Glomerular endothelial cell (primary cell): ENCODE measurements around the gene UBR2. TPM values are rescaled to one million over a fixed set of nuclear protein-coding genes. Genes with fewer than 3 reads are reported as not detected.
"Not testable (repeated sequence)": the region's sequence is repeated elsewhere in the genome, so short reads cannot be mapped to it uniquely, and the experiment has no call there.

Source experiments
- DNase-seq: peaks from one replicate; pipeline ENCODE4 v3.0.0-alpha.2; 2011; ENCODE audit warnings: low read depth, low spot score; ENCODE audit errors: extremely low read depth
- total RNA-seq: library from RNA; depleted of rRNA; stranded (reverse); fragments of >200 nt; gene quantifications from 2 replicates; pipeline ENCODE4 v1.2.3, GENCODE V29; 2015

UBR2 gene
- total RNA-seq, 1 donor from 2014 or later: 17.4 TPM

DNA sequence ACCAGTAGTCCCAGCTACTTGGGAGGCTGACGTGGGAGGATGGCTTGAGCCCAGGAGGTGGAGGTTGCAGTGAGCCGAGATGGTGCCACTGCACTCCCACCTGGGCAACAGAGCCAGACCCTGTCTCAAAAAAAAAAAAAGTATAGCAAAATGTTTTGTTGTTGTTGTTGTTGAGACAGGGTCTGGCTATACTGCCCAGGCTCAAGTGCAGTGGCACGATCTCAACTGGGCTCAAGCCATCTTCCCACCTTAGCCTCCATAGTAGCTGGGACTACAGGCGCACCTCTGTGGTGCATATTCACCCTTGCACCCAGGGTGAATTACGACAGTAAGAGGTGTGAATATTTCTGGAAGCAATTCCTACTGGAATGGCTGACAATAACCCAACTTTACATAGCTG lies 11.4 kb upstream of the UBR2 start:
- DNase-seq: no peak

DNA sequence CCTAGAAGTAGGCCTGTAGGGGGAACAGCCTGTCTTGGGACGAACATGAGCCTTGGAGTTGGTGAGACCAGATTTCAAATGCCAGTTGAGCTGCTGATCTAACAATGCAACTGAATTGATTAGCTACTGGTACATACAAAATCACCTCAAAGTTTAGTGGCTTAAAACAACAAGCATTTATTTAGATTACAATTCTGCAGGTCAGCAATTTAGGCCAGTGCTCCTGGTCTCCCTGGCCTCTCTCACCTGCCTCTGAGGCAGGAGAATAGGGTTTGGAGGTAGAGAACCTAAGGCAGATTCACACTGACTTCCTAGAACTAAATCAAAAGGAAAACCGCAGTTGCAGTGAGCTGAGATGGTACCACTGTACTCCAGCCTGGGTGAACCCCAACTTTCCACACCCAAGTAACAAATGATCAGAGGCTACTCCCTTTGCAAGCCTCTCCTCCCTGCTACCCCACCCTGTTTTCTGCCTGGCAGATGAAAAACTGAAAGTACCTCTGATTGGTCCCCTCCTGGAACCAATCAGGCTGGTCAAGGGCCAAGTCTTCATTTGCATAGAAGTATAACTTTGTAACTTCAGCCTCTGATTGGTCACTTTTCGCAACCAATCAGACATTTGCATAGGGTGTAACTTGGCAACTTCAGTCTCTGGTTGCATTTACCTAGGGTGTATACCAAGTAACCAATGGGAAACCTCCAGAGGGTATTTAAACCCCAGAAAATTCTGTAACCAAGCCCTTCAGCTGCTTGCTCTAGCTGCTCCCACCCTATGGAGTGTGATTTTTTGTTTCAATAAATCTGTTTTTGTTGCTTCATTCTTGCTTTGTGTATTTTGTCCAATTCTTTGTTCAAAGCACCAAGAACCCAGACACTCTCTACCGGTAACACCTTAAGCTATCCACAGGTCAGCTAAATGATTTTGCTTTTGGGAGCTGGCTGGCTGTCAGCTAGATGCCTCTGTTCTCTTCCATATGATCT lies 8.1 kb upstream of the UBR2 start:
- DNase-seq: no peak

DNA sequence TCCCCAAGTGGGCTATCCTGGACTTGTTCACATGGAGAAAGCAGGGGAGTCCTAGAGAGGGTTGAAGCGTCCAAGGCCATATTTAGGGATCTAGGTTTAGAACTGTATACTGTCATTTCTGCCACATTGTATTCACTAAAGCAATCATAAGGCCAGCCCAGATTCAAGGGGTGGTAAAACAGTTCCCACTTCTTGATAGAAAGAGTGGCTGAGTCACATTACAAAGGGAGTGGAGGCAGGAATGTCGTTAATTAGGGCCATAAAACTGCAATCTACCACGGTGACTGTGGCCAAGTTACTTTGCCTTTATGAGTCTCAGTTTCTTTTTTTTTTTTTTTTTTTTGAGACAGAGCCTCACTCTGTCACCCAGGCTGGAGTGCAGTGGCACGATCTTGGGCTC lies 7.4 kb upstream of the UBR2 start:
- DNase-seq: no peak

DNA sequence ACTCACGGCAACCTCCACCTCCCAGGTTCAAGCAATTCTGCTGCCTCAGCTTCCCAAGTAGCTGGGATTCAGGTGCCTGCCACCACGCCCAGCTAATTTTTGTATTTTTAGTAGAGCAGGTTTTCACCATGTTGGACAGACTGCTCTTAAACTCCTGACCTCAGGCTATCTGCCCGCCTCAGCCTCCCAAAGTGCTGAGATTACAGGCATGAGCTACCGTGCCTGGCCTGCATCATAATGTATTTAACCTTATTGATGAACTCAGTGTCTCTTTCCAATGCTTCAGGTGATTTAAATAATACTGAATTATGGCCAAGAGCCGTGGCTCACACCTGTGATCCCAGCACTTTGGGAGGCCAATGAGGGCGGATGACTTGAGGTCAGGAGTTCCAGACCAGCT lies 4.6 kb upstream of the UBR2 start:
- not testable (repeated sequence) for DNase-seq

- DNase-seq: no peak
These were observed 1.8 kb upstream of the UBR2 start for GRCh38 chr6:42561986-42562385.

DNA sequence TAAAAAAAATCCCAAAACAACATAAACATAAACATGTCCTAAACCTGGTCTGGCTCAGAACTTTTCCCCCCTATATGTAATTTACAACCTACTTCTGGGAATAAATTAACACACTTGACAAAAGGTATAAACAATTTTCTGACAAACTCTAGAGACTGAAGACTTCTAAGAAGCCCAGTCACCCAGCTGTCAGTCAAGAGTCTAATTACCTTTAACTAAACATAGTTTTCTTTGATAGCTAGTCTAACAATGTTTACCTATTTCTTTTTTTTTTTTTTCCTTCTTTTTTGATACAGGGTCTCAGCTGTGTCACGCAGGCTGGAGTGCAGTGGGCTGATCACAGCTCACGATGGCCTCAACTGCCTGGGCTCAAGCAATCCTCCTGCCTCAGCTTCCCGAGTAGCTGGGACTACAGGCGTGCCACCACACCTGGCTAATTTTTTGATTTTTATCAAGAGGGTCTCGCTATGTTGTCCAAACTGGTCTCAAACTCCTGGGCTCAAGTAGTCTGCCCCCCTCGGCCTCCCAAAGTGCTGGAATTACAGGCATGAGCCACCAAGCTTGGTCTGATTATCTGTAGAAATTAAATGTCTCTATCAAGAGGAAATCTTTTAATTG lies 932 bp upstream of the UBR2 start:
- DNase-seq: no peak

DNA sequence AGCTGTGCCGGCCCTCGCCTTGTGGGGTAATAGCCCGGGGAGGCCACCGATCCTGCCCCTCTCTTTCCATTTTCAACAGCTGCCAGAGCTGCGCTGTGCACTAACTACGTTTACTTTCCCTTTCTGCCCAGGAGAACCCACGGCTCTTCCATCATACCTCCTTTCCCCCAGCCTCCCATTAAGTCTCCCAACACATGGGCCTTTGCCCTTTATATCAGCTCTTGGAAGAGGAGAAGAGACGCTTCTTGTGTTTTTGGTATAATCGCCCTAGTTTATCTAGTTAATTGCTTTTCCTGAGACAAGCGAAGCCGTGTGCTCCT lies 637 bp downstream of the UBR2 start:
- DNase-seq: no peak

- no peak for DNase-seq
These were observed 2.2 kb downstream of the UBR2 start for GRCh38 chr6:42565823-42566613.

GRCh38 chr6:42566614-42567208 lies 2.9 kb downstream of the UBR2 start:
- no peak for DNase-seq

DNA sequence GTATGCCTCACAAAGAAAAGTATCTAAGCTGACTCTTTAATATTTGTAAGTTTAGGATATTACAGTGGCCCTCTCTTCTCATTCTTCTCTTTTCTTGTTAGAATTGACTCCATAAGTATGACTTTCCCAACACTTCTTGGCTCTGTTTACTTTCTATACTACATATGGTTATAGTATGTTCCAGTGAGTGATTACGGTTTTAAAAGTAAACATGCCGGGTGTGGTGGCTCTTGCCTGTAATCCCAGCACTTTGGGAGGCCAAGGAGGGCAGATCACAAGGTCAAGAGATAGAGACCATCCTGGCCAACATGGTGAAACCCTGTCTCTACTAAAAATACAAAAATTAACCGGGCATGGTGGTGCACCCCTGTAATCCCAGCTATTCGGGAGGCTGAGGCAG lies 3.4 kb downstream of the UBR2 start:
- not testable (repeated sequence) for DNase-seq

DNA sequence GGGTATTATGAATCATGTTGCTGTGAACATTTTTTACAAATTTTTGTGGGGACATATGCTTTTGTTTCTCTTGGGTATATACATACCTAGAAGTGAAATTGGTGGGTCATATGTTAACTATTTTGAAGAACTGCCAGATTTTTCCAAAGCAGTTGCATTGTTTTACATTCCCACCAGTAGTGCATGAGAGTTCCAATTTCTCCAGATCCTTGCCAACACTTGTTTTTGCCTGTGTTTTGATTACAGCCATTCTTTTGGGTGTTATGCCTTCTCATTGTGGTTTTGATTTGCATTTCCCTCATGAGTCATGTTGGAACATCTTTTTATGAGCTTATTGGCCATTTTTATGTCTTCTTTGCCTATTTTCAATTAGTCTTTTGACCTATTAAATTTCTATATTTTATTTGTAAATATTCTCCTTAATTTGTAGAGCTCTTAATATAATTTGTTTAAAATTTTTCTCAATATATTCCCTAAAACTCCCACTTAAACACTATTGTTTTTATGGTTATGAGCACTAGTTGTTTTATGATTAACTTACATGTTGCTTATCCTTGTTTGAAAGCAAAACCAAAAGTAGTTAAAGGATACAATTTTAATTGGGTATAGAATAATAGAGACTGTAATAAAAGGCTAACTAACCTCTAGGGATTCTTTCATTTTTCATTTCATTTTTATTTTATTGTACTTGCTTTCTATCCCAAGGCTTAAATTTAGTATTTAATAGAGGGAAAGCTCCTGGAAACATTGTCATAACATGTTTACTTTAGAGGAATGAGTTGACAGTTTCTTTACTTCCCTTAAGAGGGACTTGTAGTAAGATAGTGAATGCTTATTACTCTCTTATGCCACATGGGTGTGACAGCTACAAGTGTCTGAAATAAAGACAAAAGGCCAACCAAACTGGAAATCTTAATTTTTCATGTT lies 5.5 kb downstream of the UBR2 start:
- DNase-seq: peak; percentile 67

DNA sequence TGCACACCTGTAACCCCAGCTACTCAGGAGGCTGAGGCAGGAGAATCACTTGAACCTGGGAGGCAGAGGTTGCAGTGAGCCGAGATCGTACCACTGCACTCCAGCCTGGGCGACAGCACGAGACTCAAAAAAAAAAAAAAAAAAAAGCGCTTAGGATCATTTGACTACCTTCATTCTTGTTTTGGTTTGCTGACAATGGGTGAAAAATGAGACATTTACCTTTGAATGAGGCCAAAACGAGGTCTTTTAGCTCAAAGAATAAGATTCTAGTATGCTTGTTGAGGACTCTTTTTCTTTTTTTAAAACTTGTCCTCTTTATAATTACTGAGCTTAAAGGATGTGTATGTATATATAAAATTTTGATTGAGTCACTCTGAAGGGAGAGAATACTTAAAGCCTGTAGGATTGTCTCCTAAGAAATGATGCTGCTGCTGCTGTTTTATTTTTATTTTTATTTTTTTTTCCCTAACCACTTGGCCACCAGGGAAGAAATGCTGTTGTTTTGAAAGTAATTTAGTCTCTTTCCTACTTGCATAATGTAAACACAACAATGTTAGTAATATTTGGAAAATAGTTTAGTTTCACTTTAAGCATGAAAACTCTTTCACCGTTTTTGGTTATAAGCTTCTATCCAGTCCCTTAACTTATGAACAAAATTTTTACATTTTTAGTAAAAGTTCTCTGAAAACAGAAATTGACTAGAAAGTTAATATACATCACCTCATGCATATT lies 7.9 kb downstream of the UBR2 start:
- no peak for DNase-seq

DNA sequence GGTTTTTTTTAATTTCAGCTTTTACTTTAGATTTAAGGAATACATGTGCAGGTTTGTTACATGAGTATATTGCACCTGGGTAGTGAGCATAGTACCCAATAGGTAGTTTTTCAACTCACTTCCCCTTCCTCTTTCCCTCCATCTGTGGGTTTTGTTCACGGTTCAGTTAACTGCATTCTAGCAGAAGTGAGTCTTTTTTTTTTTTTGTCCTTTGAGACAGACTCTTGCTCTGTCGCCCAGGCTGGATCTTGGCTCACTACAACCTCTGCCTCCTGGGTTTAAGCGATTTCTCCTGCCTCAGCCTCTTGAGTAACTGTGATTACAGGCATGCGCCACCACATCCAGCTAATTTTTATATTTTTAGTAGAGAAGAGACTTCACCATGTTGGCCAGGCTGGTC lies 8.7 kb downstream of the UBR2 start:
- no peak for DNase-seq

DNA sequence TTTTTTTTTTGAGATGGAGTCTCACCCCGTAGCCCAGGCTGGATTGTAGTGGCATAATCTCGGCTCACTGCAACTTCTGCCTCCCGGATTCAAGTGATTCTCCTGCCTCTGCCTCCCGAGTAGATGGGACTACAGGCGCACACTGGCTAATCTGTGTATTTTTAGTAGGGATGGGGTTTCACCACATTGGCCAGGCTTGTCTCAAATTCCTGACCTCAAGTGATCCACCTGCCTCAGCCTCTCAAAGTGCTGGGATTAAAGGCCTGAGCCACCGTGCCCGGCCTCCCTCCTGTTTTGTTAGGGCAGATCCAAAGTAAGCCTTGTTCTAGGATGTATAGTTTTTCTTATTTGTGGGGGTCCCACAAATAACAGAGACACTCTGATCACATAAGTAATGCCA lies 12.7 kb downstream of the UBR2 start:
- not testable (repeated sequence) for DNase-seq

GRCh38 chr6:42598300-42598699 lies 34.5 kb downstream of the UBR2 start:
- DNase-seq: no peak

- DNase-seq: no peak
These were observed 35.7 kb downstream of the UBR2 start for GRCh38 chr6:42599558-42599957.

DNA sequence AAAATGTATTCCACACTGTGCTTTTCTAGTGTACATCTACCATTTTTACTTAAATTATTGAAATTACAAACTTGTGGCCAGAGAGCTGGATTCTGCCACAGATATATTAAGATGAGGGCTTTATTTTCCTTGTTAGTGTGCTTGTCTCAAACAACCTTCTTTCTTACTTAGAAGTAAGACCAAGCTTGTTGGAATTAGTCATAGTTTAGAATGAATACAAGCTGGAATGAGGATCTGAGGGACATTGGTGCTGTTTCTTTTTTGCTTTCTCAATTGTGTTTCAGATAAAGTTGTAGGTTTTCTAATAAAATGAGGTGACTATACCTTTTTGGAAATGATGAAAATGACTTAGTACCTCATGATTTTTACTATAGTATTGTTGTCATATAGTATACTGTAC lies 40.3 kb downstream of the UBR2 start:
- DNase-seq: no peak

GRCh38 chr6:42604699-42605098 lies 40.9 kb downstream of the UBR2 start:
- DNase-seq: not testable (repeated sequence)

DNA sequence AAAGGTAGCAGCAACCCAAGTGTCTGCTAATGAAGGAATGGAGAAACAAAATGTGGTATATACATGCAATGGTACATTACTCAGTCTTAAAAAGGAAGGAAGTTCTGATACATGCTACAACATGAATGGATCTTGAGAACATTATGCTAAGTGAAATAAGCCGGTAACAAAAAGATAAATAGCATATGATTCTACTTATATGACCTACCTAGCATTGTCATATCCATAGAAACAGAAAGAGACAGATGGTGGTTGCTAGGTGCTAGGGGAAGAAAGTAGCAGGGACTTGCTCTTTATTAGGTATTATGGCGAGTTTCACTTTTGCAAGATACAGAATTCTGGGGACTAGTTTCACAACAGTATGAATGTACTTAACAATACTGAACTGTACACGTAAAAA lies 46.6 kb downstream of the UBR2 start:
- no peak for DNase-seq
